GM23338 (cell line): ENCODE results near the gene C2CD5. TPM values are rescaled to one million over a fixed set of nuclear protein-coding genes. Genes with fewer than 3 reads are reported as not detected.

Source experiments
- ATAC-seq: fragments of 200-7000 bp; cut with Tn5 transposase; 3 replicates; pipeline ENCODE4 v1.9.1; 2020
- DNase-seq: peaks from one replicate; pipeline ENCODE4 v3.0.0-alpha.2; 2015; ENCODE audit warnings: low spot score
- H2AFZ ChIP-seq: fragments of 200-600 bp; sonication (generic); 2 replicates; pipeline ENCODE4 v1.8.0; 2016; ENCODE audit warnings: antibody characterized with exemption, mild to moderate bottlenecking, moderate library complexity
- H3F3A ChIP-seq: fragments of 200-600 bp; sonication (generic); replicated peaks from 2 replicates; pipeline ENCODE4 v1.8.0; 2017; ENCODE audit warnings: antibody characterized with exemption, mixed run types, low read depth
- H3K27ac ChIP-seq: fragments of 200-600 bp; sonication (generic); 2 replicates; pipeline ENCODE4 v1.6.1; 2016; ENCODE audit warnings: low read depth
- H3K27me3 ChIP-seq: fragments of 200-600 bp; sonication (generic); 2 replicates; pipeline ENCODE4 v1.8.0; 2016; ENCODE audit warnings: mild to moderate bottlenecking, mixed run types, moderate library complexity; ENCODE audit not compliant: insufficient read depth
- H3K36me3 ChIP-seq: fragments of 200-600 bp; sonication (generic); 2 replicates; pipeline ENCODE4 v1.8.0; 2016; ENCODE audit warnings: mild to moderate bottlenecking; ENCODE audit not compliant: insufficient read depth
- H3K4me1 ChIP-seq: fragments of 200-600 bp; sonication (generic); 2 replicates; pipeline ENCODE4 v1.8.0; 2016; ENCODE audit warnings: mild to moderate bottlenecking, moderate library complexity; ENCODE audit not compliant: insufficient read depth
- H3K4me2 ChIP-seq: fragments of 200-600 bp; sonication (generic); 2 replicates; pipeline ENCODE4 v1.7.1; 2017; ENCODE audit warnings: mixed run types
- H3K4me3 ChIP-seq: fragments of 200-600 bp; sonication (generic); 2 replicates; pipeline ENCODE4 v1.6.1; 2016; ENCODE audit warnings: mixed run types
- H3K79me2 ChIP-seq: fragments of 200-600 bp; sonication (generic); replicated peaks from 2 replicates; pipeline ENCODE4 v1.8.0; 2017; ENCODE audit warnings: mild to moderate bottlenecking; ENCODE audit not compliant: insufficient read depth
- H3K9me2 ChIP-seq: fragments of 200-600 bp; sonication (generic); 2 replicates; pipeline ENCODE4 v1.8.0; 2017; ENCODE audit not compliant: insufficient read depth
- H4K20me1 ChIP-seq: fragments of 200-600 bp; sonication (generic); replicated peaks from 2 replicates; pipeline ENCODE4 v1.8.0; 2017; ENCODE audit warnings: mild to moderate bottlenecking; ENCODE audit not compliant: insufficient read depth
- H3K27ac Mint-ChIP-seq: 2 replicates; pipeline ENCODE4 v1.8.0; 2020; ENCODE audit warnings: inconsistent platforms, mild to moderate bottlenecking, moderate library complexity, mixed read lengths
- H3K27me3 Mint-ChIP-seq: 3 replicates; pipeline ENCODE4 v1.8.0; 2022; ENCODE audit warnings: low read depth, mild to moderate bottlenecking, moderate library complexity, mixed read lengths, inconsistent platforms; ENCODE audit not compliant: insufficient read depth, poor library complexity
- H3K36me3 Mint-ChIP-seq: 3 replicates; pipeline ENCODE4 v1.8.0; 2021; ENCODE audit warnings: low read depth, mild to moderate bottlenecking, inconsistent platforms, moderate library complexity, mixed read lengths
- H3K4me1 Mint-ChIP-seq: 3 replicates; pipeline ENCODE4 v1.8.0; 2020; ENCODE audit warnings: mild to moderate bottlenecking, inconsistent platforms, mixed read lengths
- H3K4me3 Mint-ChIP-seq: 3 replicates; pipeline ENCODE4 v1.8.0; 2021; ENCODE audit warnings: moderate library complexity, mild to moderate bottlenecking, inconsistent platforms, mixed read lengths
- H3K9me3 Mint-ChIP-seq: 3 replicates; pipeline ENCODE4 v1.8.0; 2020; ENCODE audit warnings: moderate library complexity, mild to moderate bottlenecking, inconsistent platforms, mixed read lengths
- CREB1 ChIP-seq: fragments of 250-450 bp; sonication (Bioruptor Pico); IDR thresholded peaks from 2 replicates; pipeline ENCODE4 v1.5.0; 2020; ENCODE audit warnings: low read depth, mild to moderate bottlenecking, moderate library complexity
- CTCF ChIP-seq, 2 experiments: fragments of 200-600 bp in 1 of 2; sonication (generic) in 1 of 2; conservative IDR thresholded peaks; 2 replicates each; pipeline versions ENCODE4 v1.5.1 to v1.6.1; 2016 to 2017; ENCODE audit warnings: antibody characterized with exemption in 2 of 2, low read depth in 2 of 2, mild to moderate bottlenecking in 2 of 2, moderate library complexity in 1 of 2
- ETS1 ChIP-seq: IDR thresholded peaks from 2 replicates; pipeline ENCODE4 v1.6.1; 2016; ENCODE audit warnings: antibody characterized with exemption
- JUNB ChIP-seq: IDR thresholded peaks from one replicate; pipeline ENCODE4 v1.6.1; 2016; ENCODE audit warnings: antibody characterized with exemption; ENCODE audit not compliant: unreplicated experiment
- NANOG ChIP-seq: IDR thresholded peaks from 2 replicates; pipeline ENCODE4 v1.6.1; 2016; ENCODE audit warnings: antibody characterized with exemption, borderline replicate concordance
- POLR2AphosphoS5 ChIP-seq: IDR thresholded peaks from 2 replicates; pipeline ENCODE4 v1.6.1; 2016; ENCODE audit warnings: antibody characterized with exemption, low read depth
- REST ChIP-seq: IDR thresholded peaks from one replicate; pipeline ENCODE4 v1.6.1; 2018; ENCODE audit warnings: antibody characterized with exemption; ENCODE audit not compliant: unreplicated experiment
- STAT1 ChIP-seq: IDR thresholded peaks from one replicate; pipeline ENCODE4 v1.6.1; 2016; ENCODE audit warnings: antibody characterized with exemption; ENCODE audit not compliant: unreplicated experiment
- ZNF114 ChIP-seq: fragments of 250-450 bp; sonication (Bioruptor Pico); IDR thresholded peaks from 2 replicates; pipeline ENCODE4 v1.5.0; 2020; ENCODE audit warnings: mild to moderate bottlenecking, moderate library complexity
- ZNF331 ChIP-seq: fragments of 250-450 bp; sonication (Bioruptor Pico); IDR thresholded peaks from 2 replicates; pipeline ENCODE4 v1.5.0; 2020; ENCODE audit warnings: low read depth, mild to moderate bottlenecking, moderate library complexity
- ZNF462 ChIP-seq: fragments of 250-450 bp; sonication (Bioruptor Pico); IDR thresholded peaks from 2 replicates; pipeline ENCODE4 v1.5.0; 2020; ENCODE audit warnings: mild to moderate bottlenecking, moderate library complexity
- polyA plus RNA-seq: library from polyadenylated mRNA; unstranded; fragments of >200 nt; fragmentation: Nextera tagmentation; extraction: Ambion mirVana; gene quantifications from 2 replicates; pipeline ENCODE4 v1.2.1, GENCODE V29; 2016
- total RNA-seq: library from RNA; depleted of rRNA; stranded (reverse); fragments of >200 nt; shearing (Covaris generic); gene quantifications from 2 replicates; pipeline ENCODE4 v1.2.3, GENCODE V29; 2014

Gene C2CD5
- total and polyA plus RNA-seq, 2 experiments from 2014 or later: 22.0 to 68.6 TPM

- Histone ChIP-seq H3K36me3 (no peaks in the 10 kb centered on the region), H3K4me1 (no peaks in the 10 kb centered on the region), H3K9me2 (no peaks in the 10 kb centered on the region), H2AFZ (no peak overlapping the region), H3K79me2 (no peaks in the 10 kb centered on the region), H3K4me2 (no peak overlapping the region), H3K27me3 (no peaks in the 10 kb centered on the region), H3K27ac (no peak overlapping the region), H4K20me1 (no peaks in the 10 kb centered on the region), H3K4me3 (no peak overlapping the region), H3F3A (no peaks in the 10 kb centered on the region)
- no peaks in the 10 kb centered on the region for H3K27me3 Mint-ChIP-seq
- TF ChIP-seq JUNB: no peak
- no peak for TF ChIP-seq CTCF (conservative IDR thresholded peaks at IDR 0.05; ENCODE audit: low read depth in 2 of 2)
- TF ChIP-seq NANOG: no peak
- no peak for TF ChIP-seq STAT1
- TF ChIP-seq POLR2AphosphoS5: no peak
- TF ChIP-seq REST: no peak
- TF ChIP-seq ZNF462: no peak
- no peak for TF ChIP-seq ETS1
- TF ChIP-seq ZNF331 (CRISPR knock-in tag): no peak
- no peak for TF ChIP-seq ZNF114 (CRISPR knock-in tag)
- no peak for TF ChIP-seq CREB1 (CRISPR knock-in tag)
- no peak for ATAC-seq
- H3K4me1 Mint-ChIP-seq: no peaks in the 10 kb centered on the region; the same call in 2 of the 3 replicates
- H3K4me3 Mint-ChIP-seq: no peak overlapping the region
- peaks cover 2% of the 10 kb centered on the region; the same call in 1 of the 3 replicates for H3K9me3 Mint-ChIP-seq
- H3K27ac Mint-ChIP-seq: no peak overlapping the region
- peaks cover 3% of the 10 kb centered on the region; the same call in 1 of the 3 replicates for H3K36me3 Mint-ChIP-seq
- DNase-seq: no peak
Measured at GRCh38 chr12:22574921-22575320, 30.6 kb upstream of the C2CD5 start.
